ENCODE measurements around the gene ATP10A.

DNA sequence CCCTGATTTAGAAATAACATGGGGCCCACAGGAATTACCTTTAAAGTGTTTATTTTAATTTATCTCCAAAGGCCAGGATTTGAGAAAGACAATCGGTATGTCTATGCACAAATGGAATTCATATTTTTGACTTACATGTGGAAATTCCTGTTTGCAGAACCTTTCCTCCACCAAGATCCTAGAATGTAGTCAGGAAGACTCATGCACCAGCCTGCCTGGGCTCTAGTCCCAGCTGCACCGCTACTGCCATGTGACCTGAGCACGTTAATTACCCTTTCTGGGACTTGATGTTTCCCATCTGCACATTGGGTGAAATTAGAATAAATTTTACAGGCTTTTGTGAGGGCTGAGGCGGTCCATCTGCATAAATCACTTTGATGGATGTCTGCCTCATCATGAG, 194.2 kb downstream of the ATP10A start:
- TF ChIP-seq POLR2A (IDR thresholded peaks at IDR 0.05) (no peak), CTCF (IDR thresholded peaks at IDR 0.05) (no peak)
